ELF-1 (cell line): ENCODE measurements around the gene ADAM12.

Experiments used
- DNase-seq: peaks from one replicate; pipeline ENCODE4 v3.0.0-alpha.2; 2016; ENCODE audit warnings: low read depth, low spot score

ADAM12 gene

GRCh38 chr10:126021833-126022500, 366.3 kb downstream of the ADAM12 start:
- no peak for DNase-seq

- no peak for DNase-seq
Observed at GRCh38 chr10:126017961-126018560, 370.2 kb downstream of the ADAM12 start.

- no peak for DNase-seq
Observed at GRCh38 chr10:126016882-126017281, 371.4 kb downstream of the ADAM12 start.

DNA sequence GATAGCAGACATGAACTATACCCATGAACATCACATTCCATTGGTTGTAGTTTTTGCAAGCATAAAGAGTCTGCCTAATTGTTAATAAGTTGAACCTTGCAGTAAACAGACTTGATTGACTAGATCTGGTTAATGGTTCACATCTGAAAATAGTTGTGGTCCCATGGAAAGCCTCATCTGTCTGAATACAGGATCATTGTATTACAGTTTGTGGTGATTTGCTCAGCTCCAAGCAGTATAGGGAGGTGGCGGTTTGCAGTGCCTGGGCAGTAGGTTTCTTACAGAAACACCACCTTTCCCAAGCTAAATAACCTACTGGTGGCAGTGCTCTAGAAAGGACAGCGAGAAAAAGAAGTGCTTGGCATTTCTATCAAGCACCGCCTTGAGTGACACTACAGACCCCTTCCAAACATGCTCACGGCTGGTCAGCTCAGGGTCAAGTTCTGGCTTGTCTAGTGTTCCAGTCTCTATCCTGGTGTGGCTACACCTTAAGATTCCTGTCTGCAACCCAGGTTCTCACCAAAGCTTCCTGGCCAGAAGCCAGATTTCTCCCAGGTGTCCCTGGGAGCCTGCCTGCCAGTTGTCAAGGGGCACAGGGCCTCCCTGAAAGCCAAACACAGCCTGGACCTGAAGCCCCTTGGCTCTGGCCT, 372.0 kb downstream of the ADAM12 start:
- no peak for DNase-seq

- DNase-seq, result no peak
Observed at GRCh38 chr10:126015413-126015812, 372.9 kb downstream of the ADAM12 start.

DNA sequence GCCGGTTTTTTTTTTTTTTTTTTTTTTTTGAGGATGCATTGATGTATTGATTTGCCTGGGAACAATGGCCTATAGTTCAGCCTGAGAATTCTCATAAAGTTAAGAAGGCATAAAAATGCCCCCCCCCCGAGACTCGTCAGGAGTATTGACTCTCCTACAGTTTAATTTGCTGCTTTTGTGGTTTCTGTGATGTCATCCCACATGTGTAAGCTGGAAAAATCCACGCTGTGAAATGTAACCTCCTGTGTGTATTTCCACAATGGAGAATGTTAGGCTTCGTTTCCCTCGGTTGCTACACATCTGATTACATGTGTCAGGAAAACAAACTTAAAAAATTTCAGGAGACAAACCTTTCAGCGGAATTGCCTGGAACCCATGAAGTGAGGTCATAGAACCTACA, 374.0 kb downstream of the ADAM12 start:
- no peak for DNase-seq

DNA sequence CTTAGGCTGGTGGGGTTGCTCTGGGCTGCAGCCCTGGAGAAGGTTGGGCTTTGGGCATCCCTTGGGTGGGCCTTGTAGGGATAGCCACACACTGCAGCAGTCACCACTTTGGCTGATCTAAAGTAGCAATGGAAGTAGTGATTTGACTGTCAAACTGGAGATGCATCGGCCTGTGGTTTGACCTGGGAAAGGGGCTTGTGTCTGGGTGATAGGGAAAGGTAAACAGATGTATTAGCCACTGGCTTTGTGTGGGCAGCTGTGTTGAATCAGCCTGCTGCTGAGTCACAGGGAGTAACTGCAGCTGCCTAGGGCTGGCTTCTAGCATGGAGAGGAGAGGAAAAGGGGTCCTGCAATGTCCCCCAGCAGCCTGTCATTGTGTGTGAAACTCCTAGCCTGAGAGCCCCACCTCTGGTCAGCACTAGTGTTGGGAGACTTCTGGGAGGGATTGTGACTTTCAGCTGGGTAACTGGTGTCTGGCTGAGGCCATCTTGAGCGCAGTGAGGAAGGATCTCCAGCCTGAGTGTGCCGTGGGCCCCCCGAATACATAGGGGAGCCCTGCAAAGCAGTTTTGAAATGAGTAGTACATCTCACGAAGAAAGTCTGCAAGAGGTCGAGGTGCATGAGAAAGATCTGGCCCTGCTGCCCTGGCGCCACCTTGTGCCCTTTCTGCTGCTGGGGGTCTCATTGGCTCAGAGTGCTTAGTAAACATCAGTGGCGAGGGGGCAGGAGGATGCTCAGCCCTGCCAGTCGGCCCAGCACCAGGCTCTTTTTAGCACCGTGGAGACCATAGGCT, 374.6 kb downstream of the ADAM12 start:
- peak; percentile 40 for DNase-seq

- no peak for DNase-seq
Observed at GRCh38 chr10:126012485-126012884, 375.8 kb downstream of the ADAM12 start.

DNA sequence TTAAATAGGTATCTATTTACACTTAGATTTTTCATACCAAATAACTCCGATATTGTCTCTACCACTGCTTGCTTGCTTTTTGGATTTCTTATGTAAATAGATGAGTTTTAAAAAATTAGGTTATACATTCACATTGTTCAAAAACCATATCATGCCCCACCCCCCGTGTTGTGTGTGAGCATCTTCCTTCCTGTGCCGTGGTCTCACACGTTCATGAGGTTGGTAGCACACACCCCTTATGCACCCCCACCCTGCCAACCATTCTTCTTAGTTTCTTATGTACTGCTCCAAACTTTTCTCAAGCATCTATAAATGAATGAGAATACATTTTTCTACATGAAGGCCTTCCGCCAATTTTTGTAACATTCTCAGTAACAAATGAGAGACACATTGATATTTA, 376.3 kb downstream of the ADAM12 start:
- DNase-seq, result no peak

- DNase-seq, result no peak
Observed at GRCh38 chr10:126009650-126010049, 378.6 kb downstream of the ADAM12 start.

GRCh38 chr10:126006906-126007305, 381.4 kb downstream of the ADAM12 start:
- no peak for DNase-seq

GRCh38 chr10:126006264-126006663, 382.0 kb downstream of the ADAM12 start:
- DNase-seq, result no peak

DNA sequence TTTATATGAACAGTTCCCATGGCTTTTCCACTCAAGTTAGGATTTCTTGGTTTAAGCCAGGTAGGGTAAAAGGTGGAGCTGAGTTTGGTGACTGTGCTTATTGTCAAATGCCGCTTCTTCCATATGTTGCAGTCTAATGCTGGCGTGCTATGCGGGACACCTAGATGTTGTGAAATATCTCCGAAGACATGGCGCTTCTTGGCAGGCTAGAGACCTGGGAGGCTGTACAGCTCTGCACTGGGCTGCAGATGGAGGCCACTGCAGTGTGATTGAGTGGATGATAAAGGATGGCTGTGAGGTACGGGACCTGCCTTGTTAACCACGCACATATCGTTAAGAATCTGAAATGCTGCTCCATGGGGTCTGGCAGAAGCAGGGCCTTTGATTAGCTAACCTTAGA, 383.5 kb downstream of the ADAM12 start:
- no peak for DNase-seq

DNA sequence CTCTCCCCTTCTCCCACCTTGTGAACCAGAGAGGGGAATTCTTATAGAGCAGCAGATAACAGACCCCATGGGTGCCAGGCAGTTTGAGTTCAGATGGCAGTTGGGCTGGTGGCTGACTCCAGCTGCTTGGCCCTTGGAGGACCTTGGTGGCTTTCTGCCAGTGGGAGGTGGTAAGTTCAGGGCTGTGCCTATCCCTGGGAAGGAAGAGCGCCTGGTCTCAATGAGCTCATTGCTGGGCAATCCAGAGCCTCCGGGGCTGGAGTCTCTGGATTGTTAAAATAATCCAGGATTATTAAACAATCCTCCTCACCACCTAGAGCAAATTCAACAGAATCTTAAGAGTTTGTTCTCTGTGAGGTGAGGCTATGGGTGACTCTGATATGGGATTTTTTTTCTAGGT, 386.7 kb downstream of the ADAM12 start:
- peak; percentile 25 for DNase-seq

- no peak for DNase-seq
Observed at GRCh38 chr10:125999694-126000093, 388.6 kb downstream of the ADAM12 start.

- no peak for DNase-seq
Observed at GRCh38 chr10:125997586-125997985, 390.7 kb downstream of the ADAM12 start.

- no peak for DNase-seq
Observed at GRCh38 chr10:125995726-125996304, 392.5 kb downstream of the ADAM12 start.

- DNase-seq, result no peak
Observed at GRCh38 chr10:125994601-125995000, 393.7 kb downstream of the ADAM12 start.

GRCh38 chr10:125992254-125992653, 396.0 kb downstream of the ADAM12 start:
- no peak for DNase-seq

GRCh38 chr10:125991392-125991791, 396.9 kb downstream of the ADAM12 start:
- no peak for DNase-seq

- DNase-seq, result no peak
Observed at GRCh38 chr10:125990974-125991373, 397.3 kb downstream of the ADAM12 start.

- DNase-seq, result no peak
Observed at GRCh38 chr10:125989791-125990190, 398.5 kb downstream of the ADAM12 start.
